Esophagus squamous epithelium (tissue), 5 donors: ENCODE results near the gene PCBD1. TPM values are rescaled to one million over a fixed set of nuclear protein-coding genes. Genes with fewer than 3 reads are reported as not detected.

Experiments
- DNase-seq: peaks from one replicate; lab custom pipeline; 2025; lab: John Stamatoyannopoulos, UW
- H3K27ac ChIP-seq, 4 donors: fragments of 200-600 bp; sonication (generic); one replicate each; pipeline ENCODE4 v1.5.1; 2016 to 2019; ENCODE audit warnings: mild to moderate bottlenecking in 1 of 4
- H3K27me3 ChIP-seq, 4 donors: fragments of 200-600 bp; sonication (generic); 1 replicate in 3 of 4; 2 replicates in 1 of 4; pipeline versions ENCODE4 v1.5.1 to v1.6.0; 2017 to 2021; ENCODE audit warnings: antibody characterized with exemption in 1 of 4
- H3K36me3 ChIP-seq, 3 donors: fragments of 200-600 bp; sonication (generic); one replicate each; pipeline ENCODE4 v1.5.1; 2016 to 2019
- H3K4me1 ChIP-seq, 3 donors: fragments of 200-600 bp; sonication (generic); one replicate each; pipeline ENCODE4 v1.5.1; 2017 to 2019
- H3K4me3 ChIP-seq, 4 donors: fragments of 200-600 bp; sonication (generic); 1 replicate in 3 of 4; 2 replicates in 1 of 4; pipeline ENCODE4 v1.5.1; 2016 to 2019; ENCODE audit warnings: mild to moderate bottlenecking in 2 of 4, moderate library complexity in 1 of 4
- H3K9me3 ChIP-seq, 3 donors: fragments of 200-600 bp; sonication (generic); one replicate each; pipeline ENCODE4 v1.5.1; 2016 to 2019
- CTCF ChIP-seq, 6 experiments: fragments of 450-650 bp in 4 of 6; fragments of 200-600 bp in 2 of 6; sonication (generic) in 2 of 6; IDR thresholded peaks; one replicate each; pipeline ENCODE4 v1.5.1; 2016 to 2019; ENCODE audit warnings: antibody characterized with exemption in 6 of 6, mild to moderate bottlenecking in 4 of 6, moderate library complexity in 4 of 6
- POLR2A ChIP-seq, 4 donors: fragments of 450-650 bp; IDR thresholded peaks; one replicate each; pipeline ENCODE4 v1.6.1; 2017; ENCODE audit warnings: antibody characterized with exemption in 4 of 4, mild to moderate bottlenecking in 4 of 4, moderate library complexity in 3 of 4
- WGBS, 2 donors: methylation state at CpG; one replicate each; pipeline ENCODE4 v1.1.5; 2018; 5-methylcytosine and 5-hydroxymethylcytosine counted together
- intact Hi-C: fragments of 100-400 bp; cut with DNase I; formaldehyde crosslinking; loops from one replicate; pipeline ENCODE4 v1.15.0; 2022
- total RNA-seq, 4 donors: library from RNA; depleted of rRNA; stranded (reverse); fragments of >200 nt; gene quantifications; one replicate each; pipeline ENCODE4 v1.1.0, GENCODE V29; 2016
- donor health status: DM: yes; HTN: yes; CAD: no.

Gene PCBD1
- total RNA-seq, 4 donors from 2014 or later = 26.2 to 56.3 (median 41.5) TPM

DNA sequence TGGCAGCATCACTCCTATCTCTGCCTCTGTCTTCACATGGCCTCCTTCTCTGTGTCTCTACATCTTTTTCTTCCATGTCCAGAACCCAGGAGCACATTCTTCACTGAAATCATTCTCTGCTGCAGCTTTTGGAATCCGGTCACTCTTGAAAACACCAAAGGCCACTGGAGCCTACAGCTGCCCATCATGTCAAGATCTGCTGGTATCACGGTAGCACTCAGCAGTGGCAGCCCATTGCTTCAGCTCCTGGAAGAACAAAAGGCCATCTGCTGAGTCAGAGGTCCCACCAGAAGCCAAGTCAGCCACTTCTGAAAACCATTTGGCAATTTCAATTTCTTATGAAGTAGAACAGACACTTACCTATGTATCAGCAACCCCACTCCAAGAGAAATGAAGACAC, 6.1 kb upstream of the PCBD1 start:
- H3K27ac ChIP-seq = no peak overlapping the region
- H3K4me1 ChIP-seq = peaks cover 0 to 13% (median 0%) of the 10 kb centered on the region in 3 donors
- TF ChIP-seq CTCF (IDR thresholded peaks at IDR 0.05) = no peak
- TF ChIP-seq POLR2A (IDR thresholded peaks at IDR 0.05) = no peak
- WGBS, 2 donors = 61 to 81% methylated on average over 2 of the region's 2 CpGs
- DNase-seq = no peak
- no peaks in the 10 kb centered on the region for H3K9me3 ChIP-seq
- intact Hi-C loops = no loop called here
- H3K36me3 ChIP-seq = no peaks in the 10 kb centered on the region
- H3K27me3 ChIP-seq = no peaks in the 10 kb centered on the region
- no peak overlapping the region for H3K4me3 ChIP-seq

GRCh38 chr10:70893227-70894006, 5.1 kb upstream of the PCBD1 start:
- no peak overlapping the region for H3K4me3 ChIP-seq
- H3K4me1 ChIP-seq = peaks cover 0 to 15% (median 6%) of the 10 kb centered on the region in 3 donors
- no peaks in the 10 kb centered on the region for H3K27me3 ChIP-seq
- H3K9me3 ChIP-seq = no peaks in the 10 kb centered on the region
- no peak overlapping the region for H3K27ac ChIP-seq
- intact Hi-C loops = no loop called here
- TF ChIP-seq CTCF (IDR thresholded peaks at IDR 0.05) (no peak), POLR2A (IDR thresholded peaks at IDR 0.05) (no peak)
- WGBS, 2 donors = 78 to 85% methylated on average over 7 to 8 of the region's 10 CpGs
- no peaks in the 10 kb centered on the region for H3K36me3 ChIP-seq
- no peak for DNase-seq

GRCh38 chr10:70892631-70893030, 4.3 kb upstream of the PCBD1 start:
- intact Hi-C loops = no loop called here
- Histone ChIP-seq H3K4me3 (no peak overlapping the region), H3K4me1 (peaks cover 1 to 18% (median 6%) of the 10 kb centered on the region in 3 donors), H3K27me3 (no peaks in the 10 kb centered on the region), H3K36me3 (no peaks in the 10 kb centered on the region), H3K27ac (no peak overlapping the region), H3K9me3 (no peaks in the 10 kb centered on the region)
- no peak for TF ChIP-seq CTCF (IDR thresholded peaks at IDR 0.05)
- TF ChIP-seq POLR2A (IDR thresholded peaks at IDR 0.05) = no peak
- WGBS, 2 donors = 88 to 94% methylated on average over 4 of the region's 4 CpGs
- DNase-seq = no peak

DNA sequence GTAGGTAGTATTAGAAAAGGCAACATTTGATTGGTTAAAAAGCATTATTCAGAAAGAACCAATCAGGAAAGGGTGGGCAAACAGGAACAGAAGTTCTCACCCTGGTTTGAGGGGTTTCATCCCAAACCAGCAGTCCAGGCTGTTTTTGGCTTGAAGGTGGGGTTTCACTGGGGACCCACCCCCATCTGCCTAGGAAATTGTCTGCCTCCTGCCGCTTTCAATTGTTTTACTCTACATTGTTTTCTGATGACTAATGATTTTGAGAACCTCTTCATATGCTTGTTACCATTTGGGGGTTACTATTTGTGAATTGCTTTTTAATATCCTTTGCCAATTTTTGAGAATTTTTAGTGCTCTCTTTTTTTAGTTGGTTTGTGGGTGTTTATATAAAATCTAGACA, 3.3 kb upstream of the PCBD1 start:
- Histone ChIP-seq H3K27me3 (no peaks in the 10 kb centered on the region), H3K9me3 (no peaks in the 10 kb centered on the region), H3K36me3 (no peaks in the 10 kb centered on the region), H3K27ac (no peak overlapping the region), H3K4me1 (peaks cover 7 to 28% (median 11%) of the 10 kb centered on the region in 3 donors), H3K4me3 (no peak overlapping the region)
- 35 to 62% methylated on average over 1 of the region's 1 CpG for WGBS, 2 donors
- intact Hi-C loops = no loop called here
- DNase-seq = no peak
- no peak for TF ChIP-seq CTCF (IDR thresholded peaks at IDR 0.05)
- TF ChIP-seq POLR2A (IDR thresholded peaks at IDR 0.05) = no peak

GRCh38 chr10:70890917-70891431, 2.6 kb upstream of the PCBD1 start:
- Histone ChIP-seq H3K4me1 (peaks cover 7 to 35% (median 11%) of the 10 kb centered on the region in 3 donors), H3K27me3 (no peaks in the 10 kb centered on the region), H3K36me3 (no peaks in the 10 kb centered on the region), H3K4me3 (no peak overlapping the region), H3K9me3 (no peaks in the 10 kb centered on the region), H3K27ac (no peak overlapping the region)
- TF ChIP-seq CTCF (IDR thresholded peaks at IDR 0.05) = no peak
- TF ChIP-seq POLR2A (IDR thresholded peaks at IDR 0.05) = no peak
- 80 to 86% methylated on average over 2 to 3 of the region's 7 CpGs for WGBS, 2 donors
- DNase-seq = no peak
- intact Hi-C loops = no loop called here
